Esophagus muscularis mucosa (tissue), 4 donors: Measurements from ENCODE around the gene TRAPPC11. TPM values are rescaled to one million over a fixed set of nuclear protein-coding genes. Genes with fewer than 3 reads are reported as not detected.

Source experiments
- DNase-seq: peaks from one replicate; pipeline ENCODE4 v3.0.0-alpha.2; 2017; ENCODE audit errors: extremely low spot score
- H3K27ac ChIP-seq, 4 donors: fragments of 200-600 bp; sonication (generic); replicated peaks in 1 of 4; 1 replicate in 3 of 4; 2 replicates in 1 of 4; pipeline ENCODE4 v1.5.1; 2016 to 2019; ENCODE audit warnings: mild to moderate bottlenecking in 1 of 4
- H3K27me3 ChIP-seq, 4 donors: fragments of 200-600 bp; sonication (generic); one replicate each; pipeline versions ENCODE4 v1.5.1 to v1.6.0; 2016 to 2019
- H3K36me3 ChIP-seq, 4 donors: fragments of 200-600 bp; sonication (generic); one replicate each; pipeline ENCODE4 v1.5.1; 2016 to 2019
- H3K4me1 ChIP-seq, 4 donors: fragments of 200-600 bp; sonication (generic); one replicate each; pipeline ENCODE4 v1.5.1; 2016 to 2019
- H3K4me3 ChIP-seq, 4 donors: fragments of 200-600 bp; sonication (generic); 1 replicate in 2 of 4; 2 replicates in 2 of 4; pipeline ENCODE4 v1.5.1; 2016 to 2019; ENCODE audit warnings: mild to moderate bottlenecking in 4 of 4, moderate library complexity in 1 of 4
- H3K9me3 ChIP-seq, 4 donors: fragments of 200-600 bp; sonication (generic); 1 replicate in 3 of 4; 2 replicates in 1 of 4; pipeline ENCODE4 v1.5.1; 2016 to 2019
- EP300 ChIP-seq: sonication (generic); formaldehyde crosslinking; IDR thresholded peaks from one replicate; pipeline ENCODE4 v1.6.1; 2017; ENCODE audit warnings: antibody characterized with exemption
- POLR2A ChIP-seq: fragments of 450-650 bp; IDR thresholded peaks from one replicate; pipeline ENCODE4 v1.6.1; 2017; ENCODE audit warnings: antibody characterized with exemption, moderate library complexity, mild to moderate bottlenecking, low read depth
- POLR2AphosphoS5 ChIP-seq, 2 donors: sonication (generic); formaldehyde crosslinking; IDR thresholded peaks; one replicate each; pipeline ENCODE4 v1.6.1; 2017; ENCODE audit warnings: antibody characterized with exemption in 2 of 2
- WGBS: methylation state at CpG from one replicate; pipeline ENCODE4 v1.1.5; 2018; 5-methylcytosine and 5-hydroxymethylcytosine counted together
- intact Hi-C: fragments of 100-400 bp; cut with DNase I; formaldehyde crosslinking; loops from one replicate; pipeline ENCODE4 v1.15.1; 2023
- total RNA-seq, 4 donors: library from RNA; depleted of rRNA; stranded (reverse); fragments of >200 nt; gene quantifications; one replicate each; pipeline versions ENCODE4 v1.1.0 to v1.2.1, GENCODE V29; 2016
- TF ChIP-seq, protein P1 (sequence below), 3 experiments: fragments of 200-600 bp in 2 of 3; fragments of 450-650 bp in 1 of 3; sonication (generic) in 2 of 3; IDR thresholded peaks; one replicate each; pipeline ENCODE4 v1.5.1; 2017 to 2019; ENCODE audit warnings: antibody characterized with exemption in 3 of 3, mild to moderate bottlenecking in 2 of 3, moderate library complexity in 1 of 3

Gene TRAPPC11
- total RNA-seq, 4 donors from 2014 or later: 35.6 to 42.8 (median 39.7) TPM

DNA sequence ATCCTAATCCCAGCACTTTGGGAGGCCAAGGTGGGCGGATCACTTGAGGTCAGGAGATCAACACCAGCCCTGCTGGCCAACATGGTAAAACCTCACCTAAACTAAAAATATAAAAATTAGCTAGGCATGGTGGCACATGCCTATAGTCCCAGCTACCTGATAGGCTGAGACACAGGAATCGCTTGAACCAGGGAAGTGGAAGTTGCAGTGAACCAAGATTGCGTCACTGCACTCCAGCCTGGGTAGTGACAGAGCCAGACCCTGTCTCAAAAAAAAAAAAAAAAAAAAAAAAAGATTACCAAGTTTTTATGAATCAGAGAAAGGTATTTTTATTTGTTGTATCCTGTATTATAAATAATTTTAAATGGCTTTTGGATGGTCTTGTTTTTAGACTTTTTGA lies 15.1 kb downstream of the TRAPPC11 start:
- no peaks in the 10 kb centered on the region for H3K9me3 ChIP-seq
- H3K36me3 ChIP-seq: peaks cover 34 to 92% (median 65%) of the 10 kb centered on the region in 4 donors
- no peaks in the 10 kb centered on the region for H3K27me3 ChIP-seq
- H3K4me1 ChIP-seq: no peaks in the 10 kb centered on the region
- no peak for TF ChIP-seq POLR2A
- TF ChIP-seq, protein P1, sequence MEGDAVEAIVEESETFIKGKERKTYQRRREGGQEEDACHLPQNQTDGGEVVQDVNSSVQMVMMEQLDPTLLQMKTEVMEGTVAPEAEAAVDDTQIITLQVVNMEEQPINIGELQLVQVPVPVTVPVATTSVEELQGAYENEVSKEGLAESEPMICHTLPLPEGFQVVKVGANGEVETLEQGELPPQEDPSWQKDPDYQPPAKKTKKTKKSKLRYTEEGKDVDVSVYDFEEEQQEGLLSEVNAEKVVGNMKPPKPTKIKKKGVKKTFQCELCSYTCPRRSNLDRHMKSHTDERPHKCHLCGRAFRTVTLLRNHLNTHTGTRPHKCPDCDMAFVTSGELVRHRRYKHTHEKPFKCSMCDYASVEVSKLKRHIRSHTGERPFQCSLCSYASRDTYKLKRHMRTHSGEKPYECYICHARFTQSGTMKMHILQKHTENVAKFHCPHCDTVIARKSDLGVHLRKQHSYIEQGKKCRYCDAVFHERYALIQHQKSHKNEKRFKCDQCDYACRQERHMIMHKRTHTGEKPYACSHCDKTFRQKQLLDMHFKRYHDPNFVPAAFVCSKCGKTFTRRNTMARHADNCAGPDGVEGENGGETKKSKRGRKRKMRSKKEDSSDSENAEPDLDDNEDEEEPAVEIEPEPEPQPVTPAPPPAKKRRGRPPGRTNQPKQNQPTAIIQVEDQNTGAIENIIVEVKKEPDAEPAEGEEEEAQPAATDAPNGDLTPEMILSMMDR (IDR thresholded peaks at IDR 0.05): no peak
- TF ChIP-seq EP300: no peak
- intact Hi-C loops: no loop called here
- no peak for DNase-seq
- WGBS: 80% methylated on average over 3 of the region's 3 CpGs
- H3K4me3 ChIP-seq: no peak overlapping the region
- H3K27ac ChIP-seq: no peak overlapping the region

DNA sequence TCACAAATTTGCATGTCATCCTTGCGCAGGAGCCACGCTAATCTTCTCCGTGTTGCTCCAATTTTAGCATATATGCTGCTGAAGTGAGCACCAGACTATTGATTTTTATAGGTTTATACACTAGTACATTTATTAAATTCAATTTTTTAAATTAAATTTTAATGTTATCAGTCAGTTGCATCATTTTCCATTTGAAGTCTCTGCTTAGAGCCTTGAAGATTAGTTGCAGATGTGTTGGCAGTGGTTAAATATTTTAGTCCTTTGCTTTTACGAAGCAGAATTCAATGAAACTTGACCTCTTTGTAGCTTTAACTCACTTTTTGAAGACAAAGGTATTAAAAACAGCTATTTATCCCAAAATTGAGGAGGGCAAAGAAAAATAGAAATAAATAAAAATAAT lies 16.5 kb downstream of the TRAPPC11 start:
- no peak for DNase-seq
- Histone ChIP-seq H3K27ac (no peak overlapping the region), H3K27me3 (no peaks in the 10 kb centered on the region), H3K9me3 (no peaks in the 10 kb centered on the region), H3K36me3 (peaks cover 29 to 92% (median 62%) of the 10 kb centered on the region in 4 donors), H3K4me3 (no peak overlapping the region), H3K4me1 (no peaks in the 10 kb centered on the region)
- intact Hi-C loops: no loop called here
- 93% methylated on average over 4 of the region's 4 CpGs for WGBS
- TF ChIP-seq, protein P1 (IDR thresholded peaks at IDR 0.05): no peak
- TF ChIP-seq POLR2AphosphoS5 (IDR thresholded peaks at IDR 0.05) (no peak), POLR2A (no peak), EP300 (no peak)

DNA sequence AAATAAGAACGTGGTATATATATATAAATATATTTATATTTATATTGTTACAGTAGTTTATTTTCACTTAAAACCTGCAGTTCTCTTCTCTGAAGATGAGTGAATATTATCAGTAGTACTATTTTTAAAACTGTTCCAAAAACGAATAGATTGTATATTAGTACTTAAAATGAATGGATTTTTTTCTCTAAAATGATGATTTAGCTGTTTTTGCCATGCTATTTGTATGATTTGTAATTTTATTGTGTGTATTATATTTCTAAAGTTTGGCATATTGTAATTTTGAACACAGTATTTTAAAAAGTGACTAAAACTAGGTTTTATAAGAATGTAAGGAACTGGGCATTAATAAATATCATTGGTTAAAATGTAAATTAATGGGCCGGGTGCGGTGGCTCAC lies 22.0 kb downstream of the TRAPPC11 start:
- DNase-seq: no peak
- H3K4me1 ChIP-seq: no peaks in the 10 kb centered on the region
- TF ChIP-seq POLR2AphosphoS5 (IDR thresholded peaks at IDR 0.05) (no peak), POLR2A (no peak), EP300 (no peak)
- TF ChIP-seq, protein P1 (IDR thresholded peaks at IDR 0.05): no peak
- H3K27me3 ChIP-seq: no peaks in the 10 kb centered on the region
- no peak overlapping the region for H3K4me3 ChIP-seq
- no peak overlapping the region for H3K27ac ChIP-seq
- intact Hi-C loops: no loop called here
- H3K9me3 ChIP-seq: no peaks in the 10 kb centered on the region
- peaks cover 52 to 97% (median 73%) of the 10 kb centered on the region in 4 donors for H3K36me3 ChIP-seq
- 91% methylated on average over 4 of the region's 4 CpGs for WGBS

- Histone ChIP-seq H3K4me1 (peaks cover 0 to 3% (median 0%) of the 10 kb centered on the region in 4 donors), H3K27ac (no peak overlapping the region), H3K9me3 (no peaks in the 10 kb centered on the region), H3K36me3 (peaks cover 46 to 97% (median 70%) of the 10 kb centered on the region in 4 donors), H3K27me3 (no peaks in the 10 kb centered on the region), H3K4me3 (no peak overlapping the region)
- WGBS: 73% methylated on average over 2 of the region's 2 CpGs
- intact Hi-C loops: no loop called here
- TF ChIP-seq POLR2AphosphoS5 (IDR thresholded peaks at IDR 0.05) (no peak), EP300 (no peak), POLR2A (no peak)
- TF ChIP-seq, protein P1 (IDR thresholded peaks at IDR 0.05): no peak
- DNase-seq: no peak
Measured at GRCh38 chr4:183686461-183686860, 27.4 kb downstream of the TRAPPC11 start.

GRCh38 chr4:183688216-183688615 lies 29.1 kb downstream of the TRAPPC11 start:
- no peak for TF ChIP-seq POLR2A
- H3K4me3 ChIP-seq: no peak overlapping the region
- no peak overlapping the region for H3K27ac ChIP-seq
- no peaks in the 10 kb centered on the region for H3K27me3 ChIP-seq
- intact Hi-C loops: no loop called here
- H3K9me3 ChIP-seq: no peaks in the 10 kb centered on the region
- no peak for DNase-seq
- peaks cover 53 to 99% (median 77%) of the 10 kb centered on the region in 4 donors for H3K36me3 ChIP-seq
- H3K4me1 ChIP-seq: peaks cover 0 to 3% (median 0%) of the 10 kb centered on the region in 4 donors
- 79% methylated on average over 6 of the region's 6 CpGs for WGBS
